Sigmoid colon (tissue), 4 donors: ENCODE data around the gene HOXB8.

ENCODE experiments used
- CTCF ChIP-seq, 4 experiments: fragments of 450-650 bp in 3 of 4; fragments of 200-600 bp in 1 of 4; IDR thresholded peaks; one replicate each; pipeline ENCODE4 v1.5.1; 2016 to 2019; ENCODE audit warnings: antibody characterized with exemption in 4 of 4, mild to moderate bottlenecking in 3 of 4, moderate library complexity in 2 of 4
- EP300 ChIP-seq, 4 donors: sonication (generic); formaldehyde crosslinking; IDR thresholded peaks; one replicate each; pipeline ENCODE4 v1.6.1; 2017; ENCODE audit warnings: antibody characterized with exemption in 4 of 4
- POLR2A ChIP-seq, 2 donors: fragments of 450-650 bp; IDR thresholded peaks; one replicate each; pipeline ENCODE4 v1.6.1; 2016; ENCODE audit warnings: antibody characterized with exemption in 2 of 2, mild to moderate bottlenecking in 2 of 2, moderate library complexity in 2 of 2
- POLR2AphosphoS5 ChIP-seq, 4 donors: sonication (generic); formaldehyde crosslinking; IDR thresholded peaks; one replicate each; pipeline ENCODE4 v1.6.1; 2017; ENCODE audit warnings: antibody characterized with exemption in 4 of 4

- TF ChIP-seq CTCF (IDR thresholded peaks at IDR 0.05) (peak in 1 of 4 experiments; percentile 13), POLR2AphosphoS5 (IDR thresholded peaks at IDR 0.05) (peak in 3 of 4 donors; percentile 44 to 73 (median 62)), POLR2A (IDR thresholded peaks at IDR 0.05) (peak in 1 of 2 donors; percentile 76), EP300 (IDR thresholded peaks at IDR 0.05) (no peak)
These were observed 10.2 kb downstream of the HOXB8 start, which contains the start of gene HOXB6 for GRCh38 chr17:48604770-48605329.
